CD8-positive, alpha-beta memory T cell (primary cell): ENCODE measurements around the gene LTO1. TPM values are rescaled to one million over a fixed set of nuclear protein-coding genes. Genes with fewer than 3 reads are reported as not detected.
A peak's percentile ranks its signal among the peaks of the same experiment; 100 is the strongest.
"Not testable (repeated sequence)": the region's sequence is repeated elsewhere in the genome, so short reads cannot be mapped to it uniquely, and the experiment has no call there.

Source experiments
- CTCF ChIA-PET: fragments of 350-600 bp; sonication (Branson Sonifier 250); formaldehyde crosslinking; loops from one replicate; lab custom pipeline; 2021; ENCODE audit warnings: antibody characterized with exemption; lab: Charles Lee
- POLR2A ChIA-PET: fragments of 350-600 bp; sonication (Branson Sonifier 250); formaldehyde crosslinking; loops from one replicate; lab custom pipeline; 2021; ENCODE audit warnings: antibody characterized with exemption; lab: Charles Lee
- DNase-seq, 5 donors: peaks; one replicate each; pipeline versions ENCODE4 v3.0.0 to v3.0.0-alpha.2; 2020 to 2022; ENCODE audit warnings: mixed read lengths in 1 of 5
- H3K27ac ChIP-seq: one replicate; pipeline ENCODE4 v1.7.0; 2013; ENCODE audit warnings: low read depth, mild to moderate bottlenecking, low read length, moderate library complexity
- H3K27me3 ChIP-seq: 2 replicates; pipeline ENCODE4 v1.7.0; 2013; ENCODE audit warnings: low read length, mild to moderate bottlenecking; ENCODE audit not compliant: insufficient read depth, poor library complexity, severe bottlenecking
- H3K36me3 ChIP-seq: 2 replicates; pipeline ENCODE4 v1.7.0; 2013; ENCODE audit warnings: mild to moderate bottlenecking, low read length, moderate library complexity; ENCODE audit not compliant: insufficient read depth
- H3K4me1 ChIP-seq: 2 replicates; pipeline ENCODE4 v1.7.0; 2013; ENCODE audit warnings: mild to moderate bottlenecking, low read length, moderate library complexity; ENCODE audit not compliant: insufficient read depth
- H3K4me3 ChIP-seq: 2 replicates; pipeline ENCODE4 v1.7.0; 2013; ENCODE audit warnings: mild to moderate bottlenecking, low read length
- H3K9me3 ChIP-seq: 2 replicates; pipeline ENCODE4 v1.7.0; 2013; ENCODE audit warnings: mild to moderate bottlenecking, low read length
- H3K27ac Mint-ChIP-seq, 8 donors: one replicate each; pipeline ENCODE4 v1.8.0; 2020 to 2021; ENCODE audit warnings: mixed read lengths in 8 of 8, mild to moderate bottlenecking in 6 of 8, inconsistent platforms in 3 of 8, moderate library complexity in 3 of 8
- H3K27me3 Mint-ChIP-seq, 2 donors: one replicate each; pipeline ENCODE4 v1.8.0; 2020 to 2021; ENCODE audit warnings: mixed read lengths in 2 of 2, mild to moderate bottlenecking in 1 of 2, moderate library complexity in 1 of 2
- H3K36me3 Mint-ChIP-seq, 3 donors: one replicate each; pipeline ENCODE4 v1.8.0; 2020 to 2021; ENCODE audit warnings: mixed read lengths in 3 of 3, inconsistent platforms in 1 of 3, mild to moderate bottlenecking in 1 of 3
- H3K4me1 Mint-ChIP-seq, 3 donors: one replicate each; pipeline ENCODE4 v1.8.0; 2020 to 2021; ENCODE audit warnings: mixed read lengths in 3 of 3, inconsistent platforms in 1 of 3, mild to moderate bottlenecking in 1 of 3
- H3K4me3 Mint-ChIP-seq, 7 donors: one replicate each; pipeline ENCODE4 v1.8.0; 2020 to 2021; ENCODE audit warnings: mixed read lengths in 7 of 7, mild to moderate bottlenecking in 6 of 7, moderate library complexity in 4 of 7, inconsistent platforms in 2 of 7
- H3K9me3 Mint-ChIP-seq, 5 donors: one replicate each; pipeline ENCODE4 v1.8.0; 2020 to 2022; ENCODE audit warnings: mixed read lengths in 5 of 5, mild to moderate bottlenecking in 3 of 5, moderate library complexity in 2 of 5, inconsistent platforms in 1 of 5
- polyA plus RNA-seq: library from polyadenylated mRNA; unstranded; fragments of 300-500 nt; fragmentation: Illumina TruSeq; gene quantifications from one replicate; pipeline ENCODE4 v1.2.3, GENCODE V29; 2021
- total RNA-seq, 2 experiments: library from RNA; stranded (reverse); gene quantifications; one replicate each; pipeline ENCODE4 v1.2.3, GENCODE V29; 2021

The LTO1 gene
- total and polyA plus RNA-seq, 3 experiments from 2014 or later, result 15.8 to 25.0 (median 24.8) TPM

DNA sequence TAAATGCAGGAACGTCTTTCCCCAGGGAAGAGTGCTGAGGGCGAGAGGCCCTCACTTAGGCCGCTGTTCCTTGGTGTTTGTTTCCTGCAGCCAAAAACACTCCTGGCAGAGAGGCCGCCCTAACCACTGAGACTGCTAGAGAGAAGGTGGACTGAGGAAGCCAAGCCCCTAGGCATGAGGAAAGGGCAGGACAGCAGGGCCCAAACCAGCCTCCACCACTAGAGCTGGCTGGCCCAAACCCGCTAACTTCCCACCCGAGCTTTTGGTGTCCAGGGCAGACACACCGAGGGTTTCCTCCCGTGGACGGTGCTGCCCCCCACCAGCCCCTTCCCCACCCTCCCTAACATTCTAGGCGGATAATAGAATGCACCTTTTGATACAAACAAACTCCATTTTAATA is 22.7 kb upstream of the LTO1 start:
- no peak overlapping the region for H3K4me3 Mint-ChIP-seq
- no peaks in the 10 kb centered on the region for H3K9me3 ChIP-seq
- H3K27ac Mint-ChIP-seq, result peak overlapping the region in 1 of 8 donors; percentile 21
- H3K27me3 Mint-ChIP-seq, result peaks cover 27 to 65% of the 10 kb centered on the region in 2 donors
- H3K9me3 Mint-ChIP-seq, result no peaks in the 10 kb centered on the region
- no peak overlapping the region for H3K4me3 ChIP-seq
- peaks cover 4% of the 10 kb centered on the region for H3K27me3 ChIP-seq
- no peaks in the 10 kb centered on the region for H3K4me1 ChIP-seq
- CTCF ChIA-PET, result no interaction called here
- POLR2A ChIA-PET, result no interaction called here
- no peaks in the 10 kb centered on the region for H3K36me3 ChIP-seq
- no peak for DNase-seq
- no peaks in the 10 kb centered on the region for H3K36me3 Mint-ChIP-seq
- peaks cover 0 to 4% (median 4%) of the 10 kb centered on the region in 3 donors for H3K4me1 Mint-ChIP-seq
- no peak overlapping the region for H3K27ac ChIP-seq

- no peaks in the 10 kb centered on the region for H3K4me1 ChIP-seq
- H3K4me3 ChIP-seq, result no peak overlapping the region
- H3K27me3 ChIP-seq, result no peaks in the 10 kb centered on the region
- no peak for DNase-seq
- Mint-ChIP-seq H3K4me3 (no peak overlapping the region), H3K9me3 (no peaks in the 10 kb centered on the region), H3K4me1 (peaks cover 0 to under 1% (median under 1%) of the 10 kb centered on the region in 3 donors), H3K27me3 (peaks cover 23 to 65% of the 10 kb centered on the region in 2 donors), H3K36me3 (no peaks in the 10 kb centered on the region), H3K27ac (no peak overlapping the region)
- H3K9me3 ChIP-seq, result no peaks in the 10 kb centered on the region
- CTCF ChIA-PET, result no interaction called here
- no peak overlapping the region for H3K27ac ChIP-seq
- POLR2A ChIA-PET, result no interaction called here
- H3K36me3 ChIP-seq, result no peaks in the 10 kb centered on the region
Measured at GRCh38 chr11:69697469-69697843, 22.3 kb upstream of the LTO1 start.

DNA sequence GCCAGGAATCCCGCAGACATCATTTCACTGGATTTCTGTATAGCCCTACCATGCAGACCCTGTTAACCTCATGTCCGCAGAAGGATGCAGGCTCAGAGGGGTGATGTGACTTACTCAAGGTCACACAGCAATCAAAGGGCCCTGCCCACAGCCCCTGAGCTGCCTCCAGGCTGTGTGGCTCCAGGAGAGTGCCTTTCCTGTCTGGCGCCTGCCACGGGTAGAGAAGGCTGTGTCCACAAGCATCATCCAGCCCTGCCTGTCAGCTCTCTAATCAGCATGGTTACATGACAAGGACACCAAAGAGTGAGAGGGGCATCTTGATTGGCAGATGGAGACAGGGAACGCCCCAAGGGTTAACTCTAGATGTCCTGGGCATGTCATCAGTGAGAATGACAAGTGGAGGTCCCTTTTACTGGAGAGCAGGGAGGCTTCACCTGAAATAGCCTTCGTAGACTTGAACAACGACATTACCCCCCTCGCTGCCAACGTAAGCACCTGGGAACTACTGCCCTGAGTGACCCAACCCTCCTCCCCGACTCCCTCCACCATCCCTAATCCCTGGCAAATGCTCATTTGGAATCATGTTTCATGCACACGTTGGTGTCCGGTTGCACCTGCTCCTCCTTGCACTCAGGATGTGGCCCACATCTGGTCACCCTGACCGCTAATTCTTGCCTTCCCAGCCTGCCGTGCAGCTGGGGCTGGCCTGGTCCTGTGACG is 21.8 kb upstream of the LTO1 start:
- H3K4me1 ChIP-seq, result no peaks in the 10 kb centered on the region
- no peak for DNase-seq
- no peak overlapping the region for H3K4me3 ChIP-seq
- H3K9me3 Mint-ChIP-seq, result peaks cover 0 to 2% (median 0%) of the 10 kb centered on the region in 5 donors
- no peak overlapping the region for H3K27ac Mint-ChIP-seq
- ChIA-PET CTCF (interaction anchor here (0.6 kb wide), 1 partner anchor 83 kb away, joined by 3 read pairs; no protein-coding TSS in a partner anchor), POLR2A (no interaction called here)
- no peaks in the 10 kb centered on the region for H3K4me1 Mint-ChIP-seq
- no peaks in the 10 kb centered on the region for H3K36me3 ChIP-seq
- no peak overlapping the region for H3K27ac ChIP-seq
- peaks cover 26 to 69% of the 10 kb centered on the region in 2 donors for H3K27me3 Mint-ChIP-seq
- H3K4me3 Mint-ChIP-seq, result no peak overlapping the region
- H3K36me3 Mint-ChIP-seq, result no peaks in the 10 kb centered on the region
- no peaks in the 10 kb centered on the region for H3K9me3 ChIP-seq
- no peaks in the 10 kb centered on the region for H3K27me3 ChIP-seq

- H3K9me3 Mint-ChIP-seq, H3K27me3 ChIP-seq, H3K36me3 ChIP-seq, H3K4me1 Mint-ChIP-seq, H3K27ac Mint-ChIP-seq, DNase-seq, H3K9me3 ChIP-seq, H3K4me1 ChIP-seq, H3K36me3 Mint-ChIP-seq, POLR2A ChIA-PET, H3K27ac ChIP-seq, H3K4me3 ChIP-seq, H3K4me3 Mint-ChIP-seq: not testable (repeated sequence)
- CTCF ChIA-PET, result interaction anchor here (0.6 kb wide), 1 partner anchor 83 kb away, joined by 3 read pairs; no protein-coding TSS in a partner anchor
- peaks cover 22 to 74% of the 10 kb centered on the region in 2 donors for H3K27me3 Mint-ChIP-seq
Measured at GRCh38 chr11:69695995-69696394, 20.8 kb upstream of the LTO1 start.

- CTCF ChIA-PET, result no interaction called here
- H3K9me3 Mint-ChIP-seq, result peaks cover 0 to 2% (median 0%) of the 10 kb centered on the region in 5 donors
- no peaks in the 10 kb centered on the region for H3K36me3 Mint-ChIP-seq
- no peak overlapping the region for H3K4me3 Mint-ChIP-seq
- H3K9me3 ChIP-seq, result no peaks in the 10 kb centered on the region
- H3K4me1 Mint-ChIP-seq, result no peaks in the 10 kb centered on the region
- DNase-seq, result no peak
- no peaks in the 10 kb centered on the region for H3K4me1 ChIP-seq
- no peak overlapping the region for H3K4me3 ChIP-seq
- no peaks in the 10 kb centered on the region for H3K27me3 ChIP-seq
- POLR2A ChIA-PET, result no interaction called here
- H3K27me3 Mint-ChIP-seq, result peaks cover 21 to 74% of the 10 kb centered on the region in 2 donors
- H3K36me3 ChIP-seq, result no peaks in the 10 kb centered on the region
- H3K27ac Mint-ChIP-seq, result no peak overlapping the region
- no peak overlapping the region for H3K27ac ChIP-seq
Measured at GRCh38 chr11:69695581-69695980, 20.4 kb upstream of the LTO1 start.

DNA sequence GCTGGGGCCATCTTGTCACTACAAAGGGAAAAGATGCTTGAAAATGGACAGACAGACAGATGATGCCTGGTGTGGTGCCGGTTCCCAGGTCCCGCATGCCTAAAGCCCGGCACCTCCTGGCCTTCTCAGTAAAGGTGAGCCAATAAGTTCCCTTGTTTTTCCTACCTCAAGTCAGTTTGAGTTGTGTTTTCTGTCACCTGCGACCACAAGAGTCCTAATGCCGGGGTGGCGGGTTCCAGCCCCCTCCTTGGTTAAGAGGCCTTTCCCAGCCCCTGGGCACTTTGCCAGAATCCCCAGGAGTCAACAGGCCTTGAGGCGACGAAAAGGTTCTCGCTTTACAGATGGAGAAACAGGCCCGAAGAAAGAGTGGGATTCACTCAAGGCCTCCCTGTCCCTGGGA is 19.6 kb upstream of the LTO1 start:
- Histone ChIP-seq H3K9me3 (no peaks in the 10 kb centered on the region), H3K27ac (no peak overlapping the region), H3K36me3 (no peaks in the 10 kb centered on the region), H3K27me3 (no peaks in the 10 kb centered on the region), H3K4me3 (no peak overlapping the region), H3K4me1 (no peaks in the 10 kb centered on the region)
- no peak overlapping the region for H3K4me3 Mint-ChIP-seq
- H3K36me3 Mint-ChIP-seq, result no peaks in the 10 kb centered on the region
- DNase-seq, result no peak
- no peak overlapping the region for H3K27ac Mint-ChIP-seq
- POLR2A ChIA-PET, result no interaction called here
- peaks cover 0 to 5% (median 0%) of the 10 kb centered on the region in 5 donors for H3K9me3 Mint-ChIP-seq
- CTCF ChIA-PET, result no interaction called here
- peaks cover 22 to 75% of the 10 kb centered on the region in 2 donors for H3K27me3 Mint-ChIP-seq
- H3K4me1 Mint-ChIP-seq, result no peaks in the 10 kb centered on the region

DNA sequence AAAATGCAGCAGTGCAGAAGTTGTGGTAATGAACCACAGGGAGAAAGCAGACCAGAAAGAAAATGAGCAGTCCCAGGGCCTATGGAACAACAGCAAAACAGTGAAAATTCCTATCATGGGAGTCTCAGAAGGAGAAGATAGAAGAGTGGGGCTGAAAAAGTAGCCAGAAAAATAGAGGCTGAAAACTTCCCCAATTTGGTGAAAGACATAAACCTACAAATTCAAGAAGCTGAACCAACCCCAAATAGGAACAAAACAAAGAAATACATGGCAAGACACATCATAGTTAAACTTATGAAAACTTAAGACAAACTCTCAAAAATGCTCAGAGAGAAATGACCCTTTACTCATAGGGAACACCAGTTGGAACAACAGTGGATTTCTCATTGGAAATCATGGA is 17.3 kb upstream of the LTO1 start:
- Histone ChIP-seq H3K36me3 (no peaks in the 10 kb centered on the region), H3K4me1 (no peaks in the 10 kb centered on the region), H3K27me3 (no peaks in the 10 kb centered on the region), H3K4me3 (no peak overlapping the region), H3K9me3 (no peaks in the 10 kb centered on the region), H3K27ac (no peak overlapping the region)
- Mint-ChIP-seq H3K36me3 (no peaks in the 10 kb centered on the region), H3K9me3 (peaks cover 0 to 5% (median 0%) of the 10 kb centered on the region in 5 donors), H3K4me3 (no peak overlapping the region), H3K4me1 (no peaks in the 10 kb centered on the region), H3K27ac (no peak overlapping the region), H3K27me3 (peaks cover 30 to 80% of the 10 kb centered on the region in 2 donors)
- POLR2A ChIA-PET, result no interaction called here
- CTCF ChIA-PET, result no interaction called here
- no peak for DNase-seq

GRCh38 chr11:69691463-69691862 is 16.3 kb upstream of the LTO1 start:
- Histone ChIP-seq H3K36me3 (no peaks in the 10 kb centered on the region), H3K27ac (no peak overlapping the region), H3K9me3 (no peaks in the 10 kb centered on the region), H3K27me3 (no peaks in the 10 kb centered on the region), H3K4me3 (no peak overlapping the region), H3K4me1 (no peaks in the 10 kb centered on the region)
- DNase-seq, result no peak
- CTCF ChIA-PET, result interaction anchor here (1.0 to 1.6 kb wide), 2 partner anchors 16 to 61 kb away, joined by 3 read pairs; partner anchors contain the start of gene LTO1
- POLR2A ChIA-PET, result interaction anchor here (0.7 kb wide), 1 partner anchor 1459 kb away, joined by 4 read pairs; no protein-coding TSS in a partner anchor
- no peaks in the 10 kb centered on the region for H3K36me3 Mint-ChIP-seq
- H3K9me3 Mint-ChIP-seq, result peaks cover 0 to 5% (median 0%) of the 10 kb centered on the region in 5 donors
- H3K4me1 Mint-ChIP-seq, result no peaks in the 10 kb centered on the region
- H3K27me3 Mint-ChIP-seq, result peaks cover 28 to 73% of the 10 kb centered on the region in 2 donors
- H3K4me3 Mint-ChIP-seq, result no peak overlapping the region
- no peak overlapping the region for H3K27ac Mint-ChIP-seq
